Osteoblast (primary cell): Measurements from ENCODE around the gene STX10. TPM values are rescaled to one million over a fixed set of nuclear protein-coding genes. Genes with fewer than 3 reads are reported as not detected.

Source experiments
- DNase-seq: peaks from one replicate; pipeline ENCODE4 v3.0.0; 2011; ENCODE audit warnings: low spot score, mixed read lengths; ENCODE audit not compliant: insufficient read length; ENCODE audit errors: missing footprints
- H2AFZ ChIP-seq: 2 replicates; pipeline ENCODE4 v1.6.0; 2011; ENCODE audit warnings: mild to moderate bottlenecking, low read length
- H3K27ac ChIP-seq: 2 replicates; pipeline ENCODE4 v1.5.1; 2011; ENCODE audit warnings: mild to moderate bottlenecking, low read depth, low read length, moderate library complexity
- H3K27me3 ChIP-seq: 2 replicates; pipeline ENCODE4 v1.6.0; 2012; ENCODE audit warnings: mild to moderate bottlenecking, control low read depth, inconsistent platforms, low read length, moderate library complexity; ENCODE audit not compliant: insufficient read depth
- H3K36me3 ChIP-seq: 2 replicates; pipeline ENCODE4 v1.5.1; 2011; ENCODE audit warnings: mild to moderate bottlenecking, low read length, control low read depth, moderate library complexity; ENCODE audit not compliant: insufficient read depth
- H3K4me1 ChIP-seq: 2 replicates; pipeline ENCODE4 v1.5.1; 2011; ENCODE audit warnings: mild to moderate bottlenecking, low read length, control low read depth, moderate library complexity; ENCODE audit not compliant: insufficient read depth
- H3K4me2 ChIP-seq: 2 replicates; pipeline ENCODE4 v1.6.0; 2011; ENCODE audit warnings: mild to moderate bottlenecking, low read length; ENCODE audit not compliant: insufficient read depth
- H3K4me3 ChIP-seq: fragments of 200-600 bp; sonication (generic); 3 replicates; pipeline ENCODE4 v1.5.1; 2012; ENCODE audit warnings: mild to moderate bottlenecking, low read length, inconsistent platforms; ENCODE audit not compliant: insufficient read depth
- H3K79me2 ChIP-seq: 2 replicates; pipeline ENCODE4 v1.6.0; 2012; ENCODE audit warnings: mild to moderate bottlenecking, low read length, control low read depth, inconsistent platforms; ENCODE audit not compliant: insufficient read depth
- H3K9me3 ChIP-seq: 2 replicates; pipeline ENCODE4 v1.5.1; 2011; ENCODE audit warnings: low read depth, low read length, control low read depth
- H4K20me1 ChIP-seq: 2 replicates; pipeline ENCODE4 v1.6.0; 2012; ENCODE audit warnings: mild to moderate bottlenecking, low read length, control low read depth; ENCODE audit not compliant: insufficient read depth
- CTCF ChIP-seq: IDR thresholded peaks from 2 replicates; pipeline ENCODE4 v1.5.1; 2011; ENCODE audit warnings: mild to moderate bottlenecking, low read depth, low read length, moderate library complexity; ENCODE audit errors: extremely low read depth
- total RNA-seq: library from RNA; depleted of rRNA; stranded (reverse); fragments of >200 nt; gene quantifications from 2 replicates; pipeline ENCODE4 v1.2.3, GENCODE V29; 2012

STX10 gene
- total RNA-seq, 1 donor: 81.1 TPM

GRCh38 chr19:13110099-13110610 is 40.0 kb downstream of the STX10 start:
- peak; percentile 36 for DNase-seq
- Histone ChIP-seq H3K4me3 (no peak overlapping the region), H3K4me1 (peaks cover 2% of the 10 kb centered on the region), H3K9me3 (no peaks in the 10 kb centered on the region), H2AFZ (no peak overlapping the region), H4K20me1 (no peaks in the 10 kb centered on the region), H3K36me3 (peaks cover 30% of the 10 kb centered on the region), H3K79me2 (peaks cover 2% of the 10 kb centered on the region), H3K27me3 (no peaks in the 10 kb centered on the region), H3K4me2 (no peak overlapping the region), H3K27ac (no peak overlapping the region)
- no peak for TF ChIP-seq CTCF

- Histone ChIP-seq H3K27me3 (no peaks in the 10 kb centered on the region), H3K36me3 (peaks cover 26% of the 10 kb centered on the region), H2AFZ (no peak overlapping the region), H3K4me3 (no peak overlapping the region), H3K4me1 (no peaks in the 10 kb centered on the region), H4K20me1 (no peaks in the 10 kb centered on the region), H3K4me2 (no peak overlapping the region), H3K9me3 (no peaks in the 10 kb centered on the region), H3K79me2 (no peaks in the 10 kb centered on the region), H3K27ac (no peak overlapping the region)
- no peak for TF ChIP-seq CTCF
- peak; percentile 52 for DNase-seq
Observed at GRCh38 chr19:13109361-13110098, 40.6 kb downstream of the STX10 start.

- Histone ChIP-seq H3K4me1 (peaks cover 10% of the 10 kb centered on the region), H3K4me2 (no peak overlapping the region), H4K20me1 (peaks cover 4% of the 10 kb centered on the region), H3K27ac (no peak overlapping the region), H3K79me2 (no peaks in the 10 kb centered on the region), H3K4me3 (no peak overlapping the region), H3K9me3 (no peaks in the 10 kb centered on the region), H3K27me3 (no peaks in the 10 kb centered on the region), H3K36me3 (peaks cover 13% of the 10 kb centered on the region), H2AFZ (no peak overlapping the region)
- TF ChIP-seq CTCF: no peak
- no peak for DNase-seq
Observed at GRCh38 chr19:13104848-13105711, 45.1 kb downstream of the STX10 start.

GRCh38 chr19:13104360-13104847 is 45.8 kb downstream of the STX10 start:
- no peak overlapping the region for H3K4me2 ChIP-seq
- H3K4me3 ChIP-seq: no peak overlapping the region
- DNase-seq: peak; percentile 94
- H3K79me2 ChIP-seq: no peaks in the 10 kb centered on the region
- peak; percentile 58 for TF ChIP-seq CTCF
- H3K27me3 ChIP-seq: no peaks in the 10 kb centered on the region
- no peak overlapping the region for H2AFZ ChIP-seq
- H3K27ac ChIP-seq: no peak overlapping the region
- H3K9me3 ChIP-seq: no peaks in the 10 kb centered on the region
- H3K36me3 ChIP-seq: peaks cover 13% of the 10 kb centered on the region
- peaks cover 10% of the 10 kb centered on the region for H3K4me1 ChIP-seq
- peaks cover 4% of the 10 kb centered on the region for H4K20me1 ChIP-seq
